Measurements from ENCODE around the gene NDUFA11.

GRCh38 chr19:5867201-5868136, 36.1 kb downstream of the NDUFA11 start:
- TF ChIP-seq, protein P1, sequence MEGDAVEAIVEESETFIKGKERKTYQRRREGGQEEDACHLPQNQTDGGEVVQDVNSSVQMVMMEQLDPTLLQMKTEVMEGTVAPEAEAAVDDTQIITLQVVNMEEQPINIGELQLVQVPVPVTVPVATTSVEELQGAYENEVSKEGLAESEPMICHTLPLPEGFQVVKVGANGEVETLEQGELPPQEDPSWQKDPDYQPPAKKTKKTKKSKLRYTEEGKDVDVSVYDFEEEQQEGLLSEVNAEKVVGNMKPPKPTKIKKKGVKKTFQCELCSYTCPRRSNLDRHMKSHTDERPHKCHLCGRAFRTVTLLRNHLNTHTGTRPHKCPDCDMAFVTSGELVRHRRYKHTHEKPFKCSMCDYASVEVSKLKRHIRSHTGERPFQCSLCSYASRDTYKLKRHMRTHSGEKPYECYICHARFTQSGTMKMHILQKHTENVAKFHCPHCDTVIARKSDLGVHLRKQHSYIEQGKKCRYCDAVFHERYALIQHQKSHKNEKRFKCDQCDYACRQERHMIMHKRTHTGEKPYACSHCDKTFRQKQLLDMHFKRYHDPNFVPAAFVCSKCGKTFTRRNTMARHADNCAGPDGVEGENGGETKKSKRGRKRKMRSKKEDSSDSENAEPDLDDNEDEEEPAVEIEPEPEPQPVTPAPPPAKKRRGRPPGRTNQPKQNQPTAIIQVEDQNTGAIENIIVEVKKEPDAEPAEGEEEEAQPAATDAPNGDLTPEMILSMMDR (IDR thresholded peaks at IDR 0.05; ENCODE audit: low read depth, low read length): no peak
- TF ChIP-seq POLR2A (IDR thresholded peaks at IDR 0.05; ENCODE audit: extremely low read depth, insufficient read length): no peak

Data from NB4 (cell line).